ENCODE measurements around the gene KBTBD7. TPM values are rescaled to one million over a fixed set of nuclear protein-coding genes. Genes with fewer than 3 reads are reported as not detected.

Gene KBTBD7
- total and polyA plus RNA-seq, 2 of the 8 experiments (the other 6 are each of a cell fraction or from before 2014, with no cell fraction given) = 10.2 to 17.4 TPM

GRCh38 chr13:41199079-41199478 is 4.7 kb upstream of the KBTBD7 start:
- Histone ChIP-seq H2AFZ (ENCODE audit: low read length) (no peak overlapping the region), H3K27ac (ENCODE audit: low read depth, low read length) (no peak overlapping the region), H3K36me3 (ENCODE audit: control insufficient read depth in 2 of 4, insufficient read depth in 4 of 4, low read length in 3 of 4) (no peaks in the 10 kb centered on the region), H2BK15ac (ENCODE audit: low read length) (no peak overlapping the region), H3K18ac (ENCODE audit: extremely low read depth, low read length) (no peak overlapping the region), H3K56ac (replicated peaks; ENCODE audit: insufficient read length, low read depth, low read length) (no peak overlapping the region), H3K9me3 (ENCODE audit: insufficient read depth in 2 of 2, low read depth in 1 of 2, low read length in 1 of 2) (no peaks in the 10 kb centered on the region), H3K4me3 (ENCODE audit: extremely low read depth in 1 of 4, insufficient read depth in 2 of 4, low read depth in 3 of 4, low read length in 4 of 4) (no peak overlapping the region), H2BK20ac (ENCODE audit: low read length) (no peak overlapping the region), H3K79me1 (ENCODE audit: low read depth, low read length) (no peaks in the 10 kb centered on the region), H3K27me3 (replicated peaks in 1 of 4; ENCODE audit: control insufficient read depth in 3 of 4, extremely low read depth in 1 of 4, insufficient read depth in 3 of 4, low read length in 3 of 4) (no peaks in the 10 kb centered on the region), H2BK120ac (replicated peaks; ENCODE audit: low read depth, low read length) (no peak overlapping the region), H3K14ac (ENCODE audit: insufficient read length) (no peak overlapping the region), H4K5ac (ENCODE audit: insufficient read length, low read depth, low read length) (no peak overlapping the region), H2BK12ac (ENCODE audit: low read depth, low read length) (no peak overlapping the region), H3K9ac (replicated peaks in 1 of 4; ENCODE audit: extremely low read depth in 1 of 4, low read depth in 3 of 4, low read length in 3 of 4) (no peak overlapping the region), H3K4me2 (ENCODE audit: insufficient read depth in 1 of 2, low read depth in 2 of 2, low read length in 2 of 2) (no peak overlapping the region), H3K4me1 (replicated peaks in 1 of 4; ENCODE audit: control insufficient read depth in 3 of 4, insufficient read depth in 4 of 4, low read length in 3 of 4) (no peaks in the 10 kb centered on the region), H4K8ac (ENCODE audit: extremely low read depth, insufficient read depth, low read length) (no peak overlapping the region), H3K4ac (replicated peaks; ENCODE audit: insufficient read length, low read depth, low read length) (no peak overlapping the region), H4K20me1 (replicated peaks in 1 of 2; ENCODE audit: control insufficient read depth in 1 of 2, insufficient read depth in 2 of 2, low read length in 2 of 2) (no peaks in the 10 kb centered on the region), H3K23me2 (ENCODE audit: low read depth, low read length) (no peaks in the 10 kb centered on the region; the same call in 1 of the 2 replicates), H3K23ac (ENCODE audit: insufficient read length) (no peak overlapping the region), H2BK5ac (ENCODE audit: low read depth, low read length) (no peak overlapping the region), H3K79me2 (ENCODE audit: control insufficient read depth in 1 of 2, insufficient read depth in 2 of 2, low read length in 2 of 2) (no peaks in the 10 kb centered on the region), H2AK5ac (ENCODE audit: low read depth, low read length) (no peak overlapping the region), H4K91ac (replicated peaks; ENCODE audit: insufficient read length, low read length) (no peak overlapping the region)
- ChIA-PET CTCF (ENCODE audit: partially characterized antibody) (interaction anchor here (0.6 to 3.0 kb wide), 4 partner anchors 13 to 1232 kb away, joined by 3 to 9 read pairs (median 4); no protein-coding TSS in a partner anchor), POLR2A (ENCODE audit: partially characterized antibody) (no interaction called here)
- FAIRE-seq (no peak), DNase-seq (ENCODE audit: low read depth in 1 of 2, low spot score in 2 of 2) (no peak)
- 84% methylated on average over 5 of the region's 5 CpGs; no CpG with 5 or more reads in 1 of the 2 experiments for WGBS, 2 experiments (ENCODE audit: extremely low coverage in 1 of 2, insufficient coverage in 1 of 2, insufficient read length in 1 of 2, insufficient replicate concordance in 2 of 2, low coverage in 1 of 2, low lambda C conversion rate in 2 of 2, missing lambda C conversion rate in 1 of 2)
- TF ChIP-seq TAF1 (IDR thresholded peaks at IDR 0.05; ENCODE audit: low read depth, low read length) (no peak), CHD2 (IDR thresholded peaks at IDR 0.05; ENCODE audit: low read length) (no peak), TAF7 (optimal IDR thresholded peaks at IDR 0.05; ENCODE audit: borderline replicate concordance, low read depth, low read length) (no peak), CBX8 (IDR thresholded peaks at IDR 0.05; ENCODE audit: borderline replicate concordance, low read depth, low read length) (no peak), SIX5 (IDR thresholded peaks at IDR 0.05; ENCODE audit: low read depth, low read length) (no peak), ASH2L (IDR thresholded peaks at IDR 0.05; ENCODE audit: low read length) (no peak), MAFK (IDR thresholded peaks at IDR 0.05; ENCODE audit: low read depth, low read length) (no peak), RAD21 (IDR thresholded peaks at IDR 0.05 in 1 of 2, conservative IDR thresholded peaks at IDR 0.05 in 1 of 2; ENCODE audit: low read depth in 2 of 2, low read length in 2 of 2) (no peak), ZNF274 (IDR thresholded peaks at IDR 0.05; ENCODE audit: borderline replicate concordance, extremely low read depth, low read length) (no peak), KDM4A (IDR thresholded peaks at IDR 0.05; ENCODE audit: low read depth, low read length, severe bottlenecking) (no peak), CREB1 (IDR thresholded peaks at IDR 0.05) (no peak), RXRA (IDR thresholded peaks at IDR 0.05; ENCODE audit: insufficient read depth, low read depth, low read length) (no peak)
- TF ChIP-seq, protein P1, sequence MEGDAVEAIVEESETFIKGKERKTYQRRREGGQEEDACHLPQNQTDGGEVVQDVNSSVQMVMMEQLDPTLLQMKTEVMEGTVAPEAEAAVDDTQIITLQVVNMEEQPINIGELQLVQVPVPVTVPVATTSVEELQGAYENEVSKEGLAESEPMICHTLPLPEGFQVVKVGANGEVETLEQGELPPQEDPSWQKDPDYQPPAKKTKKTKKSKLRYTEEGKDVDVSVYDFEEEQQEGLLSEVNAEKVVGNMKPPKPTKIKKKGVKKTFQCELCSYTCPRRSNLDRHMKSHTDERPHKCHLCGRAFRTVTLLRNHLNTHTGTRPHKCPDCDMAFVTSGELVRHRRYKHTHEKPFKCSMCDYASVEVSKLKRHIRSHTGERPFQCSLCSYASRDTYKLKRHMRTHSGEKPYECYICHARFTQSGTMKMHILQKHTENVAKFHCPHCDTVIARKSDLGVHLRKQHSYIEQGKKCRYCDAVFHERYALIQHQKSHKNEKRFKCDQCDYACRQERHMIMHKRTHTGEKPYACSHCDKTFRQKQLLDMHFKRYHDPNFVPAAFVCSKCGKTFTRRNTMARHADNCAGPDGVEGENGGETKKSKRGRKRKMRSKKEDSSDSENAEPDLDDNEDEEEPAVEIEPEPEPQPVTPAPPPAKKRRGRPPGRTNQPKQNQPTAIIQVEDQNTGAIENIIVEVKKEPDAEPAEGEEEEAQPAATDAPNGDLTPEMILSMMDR (IDR thresholded peaks at IDR 0.05; ENCODE audit: control extremely low read depth in 1 of 3, insufficient read depth in 1 of 3, low read depth in 1 of 3, low read length in 3 of 3) = no peak
